ENCODE data around the gene CHN2.
"Not testable (repeated sequence)": the region's sequence is repeated elsewhere in the genome, so short reads cannot be mapped to it uniquely, and the experiment has no call there.

Gene CHN2

GRCh38 chr7:29202651-29203069 lies 8.1 kb downstream of the CHN2 start:
- no peaks in the 10 kb centered on the region for H3K9me3 ChIP-seq (ENCODE audit: control insufficient read depth, low read length)
- H3K36me3 ChIP-seq (ENCODE audit: control insufficient read depth, insufficient read depth, low read length): no peaks in the 10 kb centered on the region
- WGBS, 2 experiments (ENCODE audit: insufficient coverage in 2 of 2): 94 to 100% methylated on average over 3 of the region's 5 CpGs
- H3K27ac ChIP-seq (ENCODE audit: low read depth, low read length, severe bottlenecking): no peak overlapping the region
- H3K4me3 ChIP-seq (ENCODE audit: extremely low read depth, insufficient read depth, low read length, poor library complexity, severe bottlenecking): no peak overlapping the region
- H3K4me1 ChIP-seq (ENCODE audit: control insufficient read depth, insufficient read depth, low read length, poor library complexity, severe bottlenecking): peaks cover 9% of the 10 kb centered on the region

DNA sequence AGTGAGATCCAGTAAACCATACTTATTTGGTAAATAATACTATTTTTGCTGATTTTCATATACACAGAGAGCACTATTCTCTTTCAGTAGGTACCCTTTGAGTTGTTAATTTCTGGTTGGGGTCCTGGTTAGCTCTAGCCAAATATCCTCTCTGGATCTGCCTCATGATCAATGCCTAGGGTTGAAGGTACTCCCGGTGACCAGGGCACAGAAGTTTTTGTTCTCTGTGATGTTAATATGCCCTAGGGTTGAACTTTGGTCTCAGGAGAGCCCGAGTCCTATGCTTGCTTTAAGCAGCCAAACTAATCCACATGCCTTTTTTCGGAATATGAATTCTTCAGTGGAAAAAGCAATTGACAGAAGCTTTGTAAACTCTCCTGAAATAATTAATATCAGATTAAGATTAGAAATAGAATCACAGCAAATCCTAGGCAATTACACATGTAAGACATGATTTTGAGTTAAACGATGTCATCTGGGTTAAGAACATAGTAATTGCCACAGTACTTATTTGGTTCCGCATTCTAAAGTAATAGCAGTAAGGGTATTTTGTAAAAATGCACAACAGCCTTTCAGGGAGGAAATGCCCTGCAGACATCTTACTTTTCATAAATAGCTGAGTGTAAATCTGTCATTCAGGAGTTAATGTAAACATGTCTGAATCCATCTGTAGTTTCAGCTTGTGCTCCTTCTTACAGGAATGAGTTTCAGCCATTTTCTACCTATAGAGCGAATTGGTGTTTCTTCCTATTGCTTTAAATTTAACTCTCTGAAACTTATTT lies 10.1 kb downstream of the CHN2 start:
- no peak overlapping the region for H3K4me3 ChIP-seq (ENCODE audit: extremely low read depth, insufficient read depth, low read length, poor library complexity, severe bottlenecking)
- peaks cover 17% of the 10 kb centered on the region for H3K4me1 ChIP-seq (ENCODE audit: control insufficient read depth, insufficient read depth, low read length, poor library complexity, severe bottlenecking)
- no peaks in the 10 kb centered on the region for H3K36me3 ChIP-seq (ENCODE audit: control insufficient read depth, insufficient read depth, low read length)
- H3K9me3 ChIP-seq (ENCODE audit: control insufficient read depth, low read length): no peaks in the 10 kb centered on the region
- WGBS, 2 experiments (ENCODE audit: insufficient coverage in 2 of 2): 78 to 92% methylated on average over 2 of the region's 6 CpGs
- H3K27ac ChIP-seq (ENCODE audit: low read depth, low read length, severe bottlenecking): no peak overlapping the region

GRCh38 chr7:29207162-29207801 lies 12.7 kb downstream of the CHN2 start:
- WGBS, 2 experiments (ENCODE audit: insufficient coverage in 2 of 2): 70 to 85% methylated on average over 3 to 5 of the region's 5 CpGs
- Histone ChIP-seq H3K27ac (ENCODE audit: low read depth, low read length, severe bottlenecking) (no peak overlapping the region), H3K4me1 (ENCODE audit: control insufficient read depth, insufficient read depth, low read length, poor library complexity, severe bottlenecking) (peaks cover 17% of the 10 kb centered on the region), H3K9me3 (ENCODE audit: control insufficient read depth, low read length) (no peaks in the 10 kb centered on the region), H3K4me3 (ENCODE audit: extremely low read depth, insufficient read depth, low read length, poor library complexity, severe bottlenecking) (no peak overlapping the region), H3K36me3 (ENCODE audit: control insufficient read depth, insufficient read depth, low read length) (no peaks in the 10 kb centered on the region)

DNA sequence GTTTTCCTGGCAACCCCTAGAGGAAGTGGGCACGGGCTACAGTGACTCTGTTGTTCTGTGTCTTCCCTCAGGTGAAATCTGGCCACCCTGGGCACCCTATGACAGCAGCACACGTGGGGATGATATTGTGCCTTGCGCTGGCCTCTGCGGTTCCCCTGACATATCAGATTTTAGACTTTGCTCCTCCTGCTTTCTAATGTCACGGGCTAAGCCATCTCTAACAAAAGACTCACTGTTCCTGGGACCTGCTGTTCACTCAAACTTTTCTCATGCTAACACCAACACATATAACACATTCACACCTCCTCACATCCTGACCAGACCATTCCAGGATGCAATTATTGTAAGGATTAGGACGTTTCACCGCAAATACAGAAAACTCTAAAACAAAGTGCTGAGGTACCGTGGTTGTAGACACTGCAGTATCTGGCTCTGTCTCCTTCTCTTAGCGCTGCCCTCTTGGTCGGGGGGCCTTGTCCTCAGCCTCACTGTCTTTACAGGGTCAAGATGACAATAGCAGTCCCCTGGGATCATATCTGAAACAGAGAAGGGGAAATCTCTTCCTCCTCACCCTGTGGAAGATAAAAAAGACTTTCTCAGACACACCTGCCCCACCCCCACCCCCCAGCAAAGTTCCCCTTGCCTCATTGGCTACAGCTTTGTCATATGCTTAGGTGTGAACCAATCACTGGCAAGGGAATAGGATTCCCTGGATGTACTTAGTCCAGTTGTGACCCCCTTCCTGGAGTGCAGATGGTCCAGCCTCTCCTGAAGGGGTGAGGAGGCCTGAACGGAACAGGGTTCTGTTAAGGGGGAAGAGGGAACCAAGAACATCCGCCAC lies 14.1 kb downstream of the CHN2 start:
- H3K4me3 ChIP-seq (ENCODE audit: extremely low read depth, insufficient read depth, low read length, poor library complexity, severe bottlenecking): no peak overlapping the region
- H3K4me1 ChIP-seq (ENCODE audit: control insufficient read depth, insufficient read depth, low read length, poor library complexity, severe bottlenecking): peaks cover 17% of the 10 kb centered on the region
- no peaks in the 10 kb centered on the region for H3K9me3 ChIP-seq (ENCODE audit: control insufficient read depth, low read length)
- no peak overlapping the region for H3K27ac ChIP-seq (ENCODE audit: low read depth, low read length, severe bottlenecking)
- 85 to 87% methylated on average over 9 to 10 of the region's 12 CpGs for WGBS, 2 experiments (ENCODE audit: insufficient coverage in 2 of 2)
- H3K36me3 ChIP-seq (ENCODE audit: control insufficient read depth, insufficient read depth, low read length): no peaks in the 10 kb centered on the region

- Histone ChIP-seq H3K4me1 (ENCODE audit: control insufficient read depth, insufficient read depth, low read length, poor library complexity, severe bottlenecking) (peaks cover 14% of the 10 kb centered on the region), H3K9me3 (ENCODE audit: control insufficient read depth, low read length) (no peaks in the 10 kb centered on the region), H3K27ac (ENCODE audit: low read depth, low read length, severe bottlenecking) (no peak overlapping the region), H3K36me3 (ENCODE audit: control insufficient read depth, insufficient read depth, low read length) (no peaks in the 10 kb centered on the region), H3K4me3 (ENCODE audit: extremely low read depth, insufficient read depth, low read length, poor library complexity, severe bottlenecking) (no peak overlapping the region)
- 92 to 100% methylated on average over 3 of the region's 3 CpGs for WGBS, 2 experiments (ENCODE audit: insufficient coverage in 2 of 2)
Observed at GRCh38 chr7:29209745-29210144, 15.2 kb downstream of the CHN2 start.

DNA sequence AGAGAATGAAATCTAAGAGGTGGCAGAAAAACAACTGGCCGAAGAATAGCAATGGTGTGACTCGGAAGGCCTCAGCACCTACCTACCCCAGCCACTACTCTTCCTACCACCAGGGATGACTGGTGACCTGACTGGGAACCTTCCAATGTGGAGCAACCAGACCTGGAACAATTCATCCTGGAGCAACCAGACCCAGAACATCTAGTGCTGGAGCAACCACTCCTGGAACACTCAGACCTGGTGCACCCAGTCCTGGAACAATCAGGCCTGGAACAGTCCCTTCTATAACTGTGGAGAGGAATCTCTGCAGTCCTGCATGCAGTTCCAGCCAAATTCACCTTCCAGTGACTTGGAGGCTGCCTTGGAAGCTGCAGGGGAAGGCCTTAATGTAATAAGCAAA lies 18.2 kb downstream of the CHN2 start:
- not testable (repeated sequence) for H3K4me3 ChIP-seq (ENCODE audit: extremely low read depth, insufficient read depth, low read length, poor library complexity, severe bottlenecking); H3K36me3 ChIP-seq (ENCODE audit: control insufficient read depth, insufficient read depth, low read length); H3K9me3 ChIP-seq (ENCODE audit: control insufficient read depth, low read length); H3K27ac ChIP-seq (ENCODE audit: low read depth, low read length, severe bottlenecking)
- H3K4me1 ChIP-seq (ENCODE audit: control insufficient read depth, insufficient read depth, low read length, poor library complexity, severe bottlenecking): peaks cover 14% of the 10 kb centered on the region
- 100% methylated on average over 2 of the region's 2 CpGs for WGBS, 2 experiments (ENCODE audit: insufficient coverage in 2 of 2)

- no peak overlapping the region for H3K27ac ChIP-seq (ENCODE audit: low read depth, low read length, severe bottlenecking)
- WGBS, 2 experiments (ENCODE audit: insufficient coverage in 2 of 2): 94 to 95% methylated on average over 5 of the region's 5 CpGs
- H3K4me3 ChIP-seq (ENCODE audit: extremely low read depth, insufficient read depth, low read length, poor library complexity, severe bottlenecking): no peak overlapping the region
- H3K4me1 ChIP-seq (ENCODE audit: control insufficient read depth, insufficient read depth, low read length, poor library complexity, severe bottlenecking): peaks cover 7% of the 10 kb centered on the region
- H3K36me3 ChIP-seq (ENCODE audit: control insufficient read depth, insufficient read depth, low read length): no peaks in the 10 kb centered on the region
- H3K9me3 ChIP-seq (ENCODE audit: control insufficient read depth, low read length): no peaks in the 10 kb centered on the region
Observed at GRCh38 chr7:29214056-29214455, 19.5 kb downstream of the CHN2 start.

- Histone ChIP-seq H3K4me1 (ENCODE audit: control insufficient read depth, insufficient read depth, low read length, poor library complexity, severe bottlenecking) (peaks cover 7% of the 10 kb centered on the region), H3K27ac (ENCODE audit: low read depth, low read length, severe bottlenecking) (no peak overlapping the region), H3K36me3 (ENCODE audit: control insufficient read depth, insufficient read depth, low read length) (no peaks in the 10 kb centered on the region), H3K9me3 (ENCODE audit: control insufficient read depth, low read length) (no peaks in the 10 kb centered on the region), H3K4me3 (ENCODE audit: extremely low read depth, insufficient read depth, low read length, poor library complexity, severe bottlenecking) (no peak overlapping the region)
- WGBS, 2 experiments (ENCODE audit: insufficient coverage in 2 of 2): 77 to 89% methylated on average over 3 of the region's 3 CpGs
Observed at GRCh38 chr7:29214816-29215215, 20.2 kb downstream of the CHN2 start.

DNA sequence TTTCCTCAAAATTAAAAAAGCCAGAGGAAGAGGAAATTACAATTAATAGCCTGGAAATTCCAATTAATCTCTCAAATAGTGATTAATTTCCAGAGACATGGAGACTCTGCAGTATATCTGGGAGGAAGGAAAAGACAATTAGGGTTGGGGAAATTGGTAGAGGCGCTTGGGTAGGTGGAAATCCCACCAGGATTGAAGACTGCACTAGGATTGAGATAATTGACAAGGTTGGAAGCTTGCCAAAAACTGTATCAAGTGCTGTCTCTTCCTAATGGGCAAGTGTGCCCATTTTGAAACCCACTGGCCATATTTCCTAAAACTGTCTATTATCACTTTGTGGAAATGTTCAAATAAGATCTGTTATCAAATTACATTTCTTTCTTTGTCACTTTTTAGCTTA lies 21.6 kb downstream of the CHN2 start:
- Histone ChIP-seq H3K36me3 (ENCODE audit: control insufficient read depth, insufficient read depth, low read length) (no peaks in the 10 kb centered on the region), H3K9me3 (ENCODE audit: control insufficient read depth, low read length) (no peaks in the 10 kb centered on the region), H3K4me1 (ENCODE audit: control insufficient read depth, insufficient read depth, low read length, poor library complexity, severe bottlenecking) (peaks cover 7% of the 10 kb centered on the region), H3K4me3 (ENCODE audit: extremely low read depth, insufficient read depth, low read length, poor library complexity, severe bottlenecking) (no peak overlapping the region), H3K27ac (ENCODE audit: low read depth, low read length, severe bottlenecking) (no peak overlapping the region)
- 80 to 85% methylated on average over 1 of the region's 1 CpG for WGBS, 2 experiments (ENCODE audit: insufficient coverage in 2 of 2)

GRCh38 chr7:29217113-29217512 lies 22.5 kb downstream of the CHN2 start:
- H3K36me3 ChIP-seq (ENCODE audit: control insufficient read depth, insufficient read depth, low read length): no peaks in the 10 kb centered on the region
- no peak overlapping the region for H3K27ac ChIP-seq (ENCODE audit: low read depth, low read length, severe bottlenecking)
- H3K9me3 ChIP-seq (ENCODE audit: control insufficient read depth, low read length): peaks cover 4% of the 10 kb centered on the region
- WGBS, 2 experiments (ENCODE audit: insufficient coverage in 2 of 2): no CpG with 5 or more reads among the region's 2 CpGs
- H3K4me1 ChIP-seq (ENCODE audit: control insufficient read depth, insufficient read depth, low read length, poor library complexity, severe bottlenecking): peaks cover 7% of the 10 kb centered on the region
- H3K4me3 ChIP-seq (ENCODE audit: extremely low read depth, insufficient read depth, low read length, poor library complexity, severe bottlenecking): no peak overlapping the region
